Activated CD8-positive, alpha-beta memory T cell treated with anti-CD3 and anti-CD28 coated beads for 36 hours (primary cell): ENCODE data around the gene LONRF3. TPM values are rescaled to one million over a fixed set of nuclear protein-coding genes. Genes with fewer than 3 reads are reported as not detected.

Experiments
- CTCF ChIA-PET: fragments of 350-600 bp; sonication (Branson Sonifier 250); formaldehyde crosslinking; loops from one replicate; lab custom pipeline; 2021; ENCODE audit warnings: antibody characterized with exemption; lab: Charles Lee
- POLR2A ChIA-PET: fragments of 350-600 bp; sonication (Branson Sonifier 250); formaldehyde crosslinking; loops from one replicate; lab custom pipeline; 2021; ENCODE audit warnings: antibody characterized with exemption; lab: Charles Lee
- total RNA-seq, 2 experiments: library from RNA; stranded (reverse); gene quantifications; one replicate each; pipeline ENCODE4 v1.2.3, GENCODE V29; 2021

LONRF3 gene
- 1 to 10 TPM; 2.3 to 2.4 TPM for total RNA-seq

- CTCF ChIA-PET = no interaction called here
- POLR2A ChIA-PET = no interaction called here
Measured at GRCh38 chrX:118974088-118974907, at the start of gene LONRF3. LONRF3 (plus strand) TSS chrX:118974618; CDS start chrX:118974781, 163 bp downstream.

GRCh38 chrX:118928151-118928550 is 46.3 kb upstream of the LONRF3 start:
- ChIA-PET CTCF (no interaction called here), POLR2A (no interaction called here)

- POLR2A ChIA-PET = no interaction called here
- CTCF ChIA-PET = interaction anchor here (0.7 kb wide), 1 partner anchor 11 kb away, joined by 3 read pairs; no protein-coding TSS in a partner anchor
Measured at GRCh38 chrX:118935352-118935751, 39.1 kb upstream of the LONRF3 start.

GRCh38 chrX:118941147-118941546 is 33.3 kb upstream of the LONRF3 start:
- POLR2A ChIA-PET = no interaction called here
- CTCF ChIA-PET = no interaction called here

- POLR2A ChIA-PET = no interaction called here
- CTCF ChIA-PET = no interaction called here
Measured at GRCh38 chrX:118943102-118943501, 31.3 kb upstream of the LONRF3 start.

GRCh38 chrX:118945921-118946320 is 28.5 kb upstream of the LONRF3 start:
- ChIA-PET POLR2A (no interaction called here), CTCF (no interaction called here)

GRCh38 chrX:118948270-118948669 is 26.1 kb upstream of the LONRF3 start:
- CTCF ChIA-PET = no interaction called here
- POLR2A ChIA-PET = no interaction called here

GRCh38 chrX:118961866-118962560 is 12.4 kb upstream of the LONRF3 start:
- CTCF ChIA-PET = no interaction called here

GRCh38 chrX:118963159-118963558 is 11.3 kb upstream of the LONRF3 start:
- POLR2A ChIA-PET = no interaction called here
- CTCF ChIA-PET = no interaction called here

More at GRCh38 chrX:118961866-118962560, 12.4 kb upstream of the LONRF3 start:
- POLR2A ChIA-PET = no interaction called here

GRCh38 chrX:118964252-118964651 is 10.2 kb upstream of the LONRF3 start:
- ChIA-PET CTCF (no interaction called here), POLR2A (no interaction called here)

GRCh38 chrX:118965395-118965794 is 9.0 kb upstream of the LONRF3 start:
- POLR2A ChIA-PET = interaction anchor here (0.6 kb wide), 1 partner anchor 149 kb away, joined by 5 read pairs; no protein-coding TSS in a partner anchor
- CTCF ChIA-PET = no interaction called here

- CTCF ChIA-PET = interaction anchor here (0.6 kb wide), 1 partner anchor 516 kb away, joined by 4 read pairs; no protein-coding TSS in a partner anchor
- POLR2A ChIA-PET = no interaction called here
Measured at GRCh38 chrX:118968031-118968430, 6.4 kb upstream of the LONRF3 start.

- POLR2A ChIA-PET = no interaction called here
- CTCF ChIA-PET = no interaction called here
Measured at GRCh38 chrX:118971552-118971951, 2.9 kb upstream of the LONRF3 start.

GRCh38 chrX:118973389-118974087 is 880 bp upstream of the LONRF3 start:
- ChIA-PET CTCF (no interaction called here), POLR2A (no interaction called here)

- CTCF ChIA-PET = no interaction called here
- POLR2A ChIA-PET = no interaction called here
Measured at GRCh38 chrX:118974908-118975671, 672 bp downstream of the LONRF3 start.

GRCh38 chrX:118975831-118976598 is 1.6 kb downstream of the LONRF3 start:
- POLR2A ChIA-PET = no interaction called here
- CTCF ChIA-PET = no interaction called here

- POLR2A ChIA-PET = no interaction called here
- CTCF ChIA-PET = interaction anchor here (0.6 kb wide), 1 partner anchor 259 kb away, joined by 3 read pairs; no protein-coding TSS in a partner anchor
Measured at GRCh38 chrX:118976599-118977340, 2.4 kb downstream of the LONRF3 start.

GRCh38 chrX:118977424-118977823 is 3.0 kb downstream of the LONRF3 start:
- ChIA-PET CTCF (interaction anchor here (0.6 kb wide), 1 partner anchor 260 kb away, joined by 3 read pairs; no protein-coding TSS in a partner anchor), POLR2A (no interaction called here)
